GM19099 (cell line): ENCODE measurements around the gene BOD1L1.

Experiments
- POLR2A ChIP-seq: IDR thresholded peaks from 3 replicates; pipeline ENCODE4 v1.6.1; 2011; ENCODE audit warnings: low read depth; ENCODE audit not compliant: insufficient read length; ENCODE audit errors: extremely low read depth

Gene BOD1L1

DNA sequence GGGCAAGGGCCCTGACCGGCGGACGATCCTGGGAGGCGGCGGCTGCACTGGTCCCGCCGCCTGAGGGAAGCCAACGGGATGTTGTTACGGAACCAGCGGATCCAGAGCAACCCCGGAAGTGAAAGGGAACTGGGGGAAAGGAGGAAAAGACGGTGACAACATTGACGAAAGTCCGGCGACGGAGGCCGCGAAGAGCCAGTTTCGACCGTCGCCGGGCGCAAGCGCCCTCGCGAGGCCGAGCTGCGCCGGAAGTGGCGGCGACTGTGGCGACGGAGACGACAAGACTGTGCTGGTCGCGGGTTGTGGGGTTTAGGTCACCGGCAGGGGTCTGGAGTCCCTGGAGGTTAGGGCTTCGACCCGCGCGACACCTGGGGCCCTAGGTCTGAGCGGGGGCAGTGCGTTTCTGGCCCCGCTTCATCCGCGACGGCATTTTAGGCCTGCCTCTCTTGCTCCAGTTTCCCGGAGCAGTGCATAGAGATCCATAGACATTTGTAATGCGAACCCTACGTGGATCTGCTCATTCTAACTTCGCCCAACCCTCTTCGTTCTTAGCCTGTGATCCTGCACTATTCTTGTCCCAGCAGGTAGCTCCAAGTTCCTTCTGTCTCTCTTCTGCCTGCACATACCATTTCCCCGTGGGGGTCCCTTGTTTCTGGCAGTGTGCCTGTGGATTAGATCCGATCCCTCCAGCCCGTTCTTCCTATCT lies at the start of gene BOD1L1:
BOD1L1 (minus strand) TSS at position 120 of the 706 bp plus-strand sequence. CDS start 138 bp downstream, outside the sequence.
- TF ChIP-seq POLR2A, result peak; percentile 94

DNA sequence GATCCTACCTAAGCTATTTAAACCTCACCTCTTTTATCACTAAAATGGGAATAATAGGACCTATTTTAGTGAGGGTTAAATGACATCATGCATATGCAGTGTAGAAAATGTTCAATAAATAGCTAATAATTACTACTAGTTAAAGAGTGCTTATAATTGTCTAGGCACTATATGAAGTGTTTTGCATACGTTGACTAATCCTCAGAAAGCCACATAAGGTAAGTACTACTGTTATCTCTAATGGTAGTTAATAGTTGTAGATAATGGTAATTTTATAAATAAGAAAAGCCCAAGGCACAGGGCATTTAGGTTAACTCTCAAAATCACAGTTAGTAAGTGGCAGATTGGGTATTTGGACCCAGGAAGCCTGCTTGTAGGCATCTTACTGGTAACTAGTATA lies 47.4 kb upstream of the BOD1L1 start:
- no peak for TF ChIP-seq POLR2A

DNA sequence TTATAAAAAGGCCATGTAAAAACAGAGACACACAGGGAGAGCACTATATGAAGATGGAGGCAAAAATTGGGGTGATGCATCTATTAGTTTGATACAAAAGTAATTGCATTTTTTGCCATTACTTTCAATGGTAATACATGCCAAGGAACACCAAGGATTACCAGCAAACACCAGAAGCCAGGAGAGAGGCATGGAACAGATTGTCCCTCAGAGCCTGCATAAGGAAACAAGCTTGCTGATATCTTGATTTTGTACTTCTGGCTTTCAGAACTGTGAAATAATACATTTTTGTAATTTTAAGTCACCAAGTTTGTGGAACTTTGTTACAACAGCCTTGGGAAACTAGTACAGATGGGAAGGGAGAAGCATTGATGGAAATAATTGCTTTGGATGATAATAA lies 45.6 kb upstream of the BOD1L1 start:
- TF ChIP-seq POLR2A, result no peak

DNA sequence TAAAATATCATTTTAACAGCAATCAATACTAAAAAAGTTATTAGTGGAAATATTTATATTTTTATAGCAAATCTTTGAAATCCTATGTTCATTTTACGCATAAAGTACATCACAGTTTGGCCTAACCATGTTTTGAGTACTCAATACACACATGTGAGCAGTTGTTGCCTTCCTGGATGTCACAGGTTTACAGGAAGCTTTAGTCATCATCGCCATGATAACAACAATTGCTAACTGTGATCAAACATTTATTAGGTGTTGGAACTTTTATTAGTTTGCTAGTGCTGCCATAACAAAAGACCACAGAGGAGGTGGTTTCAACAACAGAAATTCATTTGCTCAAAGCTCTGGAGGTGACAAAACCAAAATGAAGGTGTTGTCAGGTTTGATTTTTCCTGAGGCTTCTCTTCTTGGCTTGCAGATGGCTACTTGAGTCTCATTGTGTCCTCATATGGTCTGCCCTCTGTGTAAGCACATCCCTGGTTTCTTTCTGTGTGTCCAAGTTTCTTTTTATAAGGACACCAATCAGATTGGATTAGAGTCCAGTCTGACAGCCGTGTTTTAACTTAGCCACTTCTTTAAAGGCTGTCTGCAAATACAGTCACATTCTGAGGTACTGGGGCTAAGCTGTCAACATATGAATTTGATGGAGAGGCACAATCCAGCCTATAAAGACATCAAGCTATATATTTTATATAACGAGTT lies 43.1 kb upstream of the BOD1L1 start:
- TF ChIP-seq POLR2A, result no peak

DNA sequence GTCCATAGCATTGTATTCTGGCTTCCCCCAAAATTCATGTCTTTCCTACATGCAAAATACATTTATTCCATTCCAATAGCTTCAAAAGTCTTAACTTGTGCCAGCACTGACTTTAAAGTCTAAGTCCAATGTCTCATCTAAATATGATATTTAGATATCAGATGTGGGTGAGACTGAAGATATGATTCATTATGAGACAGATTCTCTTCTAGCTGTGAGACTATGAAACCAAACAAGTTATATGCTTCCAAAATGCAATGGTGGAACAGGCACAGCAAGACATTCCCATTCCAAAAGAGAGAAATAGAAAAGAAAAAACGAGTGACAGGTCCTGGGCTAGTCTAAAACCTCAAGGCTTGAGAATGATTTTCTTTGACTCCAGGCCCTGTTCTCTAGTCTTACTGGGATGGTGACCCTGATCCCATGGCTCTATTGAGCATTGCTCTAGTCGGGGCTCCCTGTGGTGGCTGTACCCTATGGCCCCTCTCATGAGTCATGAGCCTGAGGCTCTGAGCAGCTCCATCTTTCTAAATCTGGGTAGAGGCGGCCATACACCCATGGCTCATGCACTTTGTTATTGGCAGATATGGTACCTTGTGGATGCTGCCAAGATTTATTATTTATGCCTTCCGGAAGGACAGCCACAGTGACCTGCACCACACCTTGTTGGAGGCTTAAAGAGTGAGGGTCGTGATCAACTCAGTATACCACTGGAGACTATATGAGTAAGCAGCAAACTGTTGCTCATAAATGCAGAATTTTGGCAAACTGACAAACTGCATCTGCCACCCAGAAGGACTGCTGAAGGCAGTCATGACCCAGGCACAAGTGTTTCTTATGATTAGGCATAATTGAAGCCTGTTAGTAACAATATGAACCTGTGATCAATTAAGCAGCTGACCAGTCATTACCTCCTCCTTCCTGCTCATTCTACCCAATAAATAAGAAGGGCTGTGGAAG lies 38.5 kb upstream of the BOD1L1 start:
- TF ChIP-seq POLR2A, result no peak

DNA sequence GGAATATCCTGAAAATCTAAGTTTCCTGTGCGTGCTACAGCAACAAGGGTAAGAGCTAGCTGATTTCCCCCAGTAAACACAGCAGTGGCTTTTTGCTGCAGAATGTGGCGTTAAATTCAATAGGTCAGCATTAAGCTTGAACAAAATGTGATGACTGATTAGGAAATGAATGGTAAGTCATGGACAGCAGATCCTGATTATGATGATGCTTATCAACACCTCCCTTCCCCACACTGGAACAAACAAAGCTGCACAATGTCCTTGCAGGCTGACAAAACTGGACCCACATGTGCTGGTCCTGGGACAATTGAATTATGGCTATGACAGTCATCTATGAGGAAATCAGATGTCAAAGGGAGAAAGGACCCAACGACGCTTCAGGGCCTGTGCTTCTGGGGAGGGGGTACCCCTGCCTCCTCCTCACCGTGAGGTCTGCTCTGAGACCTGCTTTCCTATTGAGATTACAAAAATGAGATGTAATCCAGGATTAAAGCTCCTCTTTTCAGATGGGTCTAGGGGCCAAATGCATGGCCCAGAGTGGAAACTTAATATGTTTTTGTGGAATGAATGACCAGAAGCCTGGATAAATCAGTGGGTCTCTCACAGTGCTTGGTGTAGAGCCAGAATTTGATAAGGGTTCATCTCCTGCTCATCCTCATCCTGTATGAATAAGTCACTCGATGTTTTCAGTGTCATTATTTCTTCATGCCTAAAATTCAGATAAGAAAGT lies 32.0 kb upstream of the BOD1L1 start:
- TF ChIP-seq POLR2A, result no peak

DNA sequence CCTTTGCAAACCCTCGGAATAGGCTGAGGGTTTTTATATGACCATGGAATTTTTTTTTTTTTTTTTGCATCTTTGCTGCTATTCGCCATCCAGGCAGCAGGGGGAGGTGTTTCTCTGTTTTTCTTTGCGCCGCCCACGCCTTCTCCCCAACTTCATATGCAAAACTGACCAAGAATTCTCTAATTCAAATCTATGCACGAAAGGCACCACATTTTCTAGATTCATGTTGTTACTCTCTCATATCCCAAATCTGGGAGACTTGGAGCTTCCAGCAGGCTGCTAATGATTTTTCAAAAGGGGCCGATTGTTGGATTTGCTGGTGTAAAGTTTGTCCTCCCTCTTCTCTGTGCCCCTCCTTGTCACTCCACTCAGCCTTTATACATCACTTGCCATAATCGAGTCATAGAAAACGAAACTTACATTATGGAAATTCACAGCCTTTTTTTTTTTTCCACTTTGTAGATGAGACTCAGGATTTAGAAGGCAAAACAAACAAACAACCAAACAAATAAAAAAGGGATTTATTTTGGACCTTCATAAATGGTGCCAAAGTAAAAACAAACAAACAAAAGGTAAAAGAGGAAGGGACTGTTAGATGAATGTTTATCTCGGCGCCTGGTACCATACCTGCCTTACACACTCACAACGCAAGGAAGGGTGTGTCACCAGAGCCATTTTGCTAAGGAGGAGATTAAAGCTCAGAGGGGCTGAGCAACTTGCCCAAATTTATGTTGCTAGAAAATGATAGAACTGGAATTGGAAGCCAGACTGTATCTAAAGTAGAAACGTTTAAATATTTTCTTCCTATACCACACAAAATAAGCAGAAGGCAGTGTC lies 29.3 kb upstream of the BOD1L1 start:
- TF ChIP-seq POLR2A, result no peak

DNA sequence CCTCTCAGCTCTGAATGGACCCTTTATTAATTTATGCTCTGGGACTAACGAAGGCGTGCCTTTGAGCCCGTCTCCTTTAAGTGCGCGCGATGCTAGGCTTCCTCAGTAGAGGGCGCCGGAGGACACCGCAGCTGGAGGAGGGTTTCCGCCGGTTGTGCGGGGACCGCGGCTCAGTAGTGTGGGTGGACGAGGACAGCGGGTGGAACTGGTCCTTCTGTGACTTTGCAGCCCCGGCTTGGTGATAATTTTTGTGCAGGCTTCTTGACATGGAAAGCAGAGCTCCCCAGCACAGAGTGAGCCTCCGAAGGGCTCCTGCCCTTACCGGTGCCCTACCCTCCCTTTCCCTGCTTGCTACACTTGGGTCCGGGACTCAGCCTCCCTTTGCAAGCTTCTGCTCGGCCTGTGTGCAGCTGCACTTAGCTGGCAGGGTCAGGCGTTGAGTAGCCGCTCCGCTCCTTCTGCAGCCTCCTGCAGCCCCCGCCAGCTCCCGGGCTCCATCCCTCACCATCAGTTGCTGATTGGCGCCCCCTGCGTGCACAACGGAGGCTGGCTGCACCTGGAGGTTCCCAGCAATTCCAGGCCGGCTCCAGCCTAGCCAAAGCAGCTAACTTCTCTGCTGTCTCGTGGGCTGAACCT lies 26.8 kb upstream of the BOD1L1 start:
- no peak for TF ChIP-seq POLR2A

DNA sequence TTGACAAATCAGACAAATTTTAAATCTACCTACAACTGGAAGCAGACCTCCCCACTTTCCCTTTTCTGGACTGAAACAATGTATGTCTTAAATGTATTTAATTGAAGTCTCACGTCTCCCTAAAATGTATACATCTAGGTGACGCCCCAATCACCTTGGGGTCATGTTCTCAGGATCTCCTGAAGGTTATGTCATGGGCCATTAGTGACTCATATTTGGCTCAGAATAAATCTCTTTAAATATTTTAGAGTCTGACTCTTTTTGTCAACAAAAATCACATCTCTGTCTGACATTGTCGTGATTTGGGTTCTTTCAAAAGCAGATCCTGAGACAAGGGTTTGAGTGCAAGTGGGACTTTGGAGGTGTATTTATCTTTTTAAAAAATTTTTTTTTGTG lies 26.2 kb upstream of the BOD1L1 start:
- no peak for TF ChIP-seq POLR2A

DNA sequence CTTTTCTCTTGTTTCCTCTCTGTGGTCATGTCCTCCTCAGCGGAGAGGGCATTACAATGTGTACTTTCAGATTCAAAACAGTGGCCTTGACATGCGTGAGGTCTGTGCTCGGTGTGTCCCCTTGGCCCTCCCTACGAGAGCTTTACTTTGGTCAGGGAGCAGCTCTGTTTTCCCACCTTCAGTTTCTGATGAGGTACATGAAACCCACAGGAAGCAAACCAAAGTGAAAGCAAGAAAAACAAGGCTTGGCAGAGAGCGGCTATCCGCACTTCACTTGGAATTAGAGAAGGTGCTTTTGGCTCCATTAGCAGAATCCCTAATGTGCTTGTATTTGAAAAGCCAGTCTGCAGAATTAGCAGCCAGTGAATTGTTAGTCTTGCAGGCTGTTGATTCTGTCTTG lies 19.5 kb upstream of the BOD1L1 start:
- no peak for TF ChIP-seq POLR2A

DNA sequence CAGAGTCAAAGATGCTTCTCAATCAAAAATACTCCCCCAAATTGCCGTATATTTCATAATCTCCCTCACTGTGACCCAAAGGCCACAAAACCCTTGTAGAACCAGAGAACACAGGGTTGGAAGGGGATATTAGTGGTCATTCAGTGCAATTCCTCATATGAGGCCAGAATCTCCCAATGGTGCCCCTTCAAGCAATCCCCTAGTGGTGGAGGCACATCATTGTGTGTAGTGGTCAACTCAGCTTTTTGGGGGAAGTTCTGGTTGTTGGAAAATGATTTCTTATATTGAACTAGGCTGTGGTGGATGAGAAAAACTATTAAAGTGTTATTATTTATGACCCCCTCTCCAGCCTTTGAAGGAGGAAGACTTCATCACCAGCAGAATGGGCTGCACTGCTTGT lies 17.6 kb upstream of the BOD1L1 start:
- TF ChIP-seq POLR2A, result no peak

DNA sequence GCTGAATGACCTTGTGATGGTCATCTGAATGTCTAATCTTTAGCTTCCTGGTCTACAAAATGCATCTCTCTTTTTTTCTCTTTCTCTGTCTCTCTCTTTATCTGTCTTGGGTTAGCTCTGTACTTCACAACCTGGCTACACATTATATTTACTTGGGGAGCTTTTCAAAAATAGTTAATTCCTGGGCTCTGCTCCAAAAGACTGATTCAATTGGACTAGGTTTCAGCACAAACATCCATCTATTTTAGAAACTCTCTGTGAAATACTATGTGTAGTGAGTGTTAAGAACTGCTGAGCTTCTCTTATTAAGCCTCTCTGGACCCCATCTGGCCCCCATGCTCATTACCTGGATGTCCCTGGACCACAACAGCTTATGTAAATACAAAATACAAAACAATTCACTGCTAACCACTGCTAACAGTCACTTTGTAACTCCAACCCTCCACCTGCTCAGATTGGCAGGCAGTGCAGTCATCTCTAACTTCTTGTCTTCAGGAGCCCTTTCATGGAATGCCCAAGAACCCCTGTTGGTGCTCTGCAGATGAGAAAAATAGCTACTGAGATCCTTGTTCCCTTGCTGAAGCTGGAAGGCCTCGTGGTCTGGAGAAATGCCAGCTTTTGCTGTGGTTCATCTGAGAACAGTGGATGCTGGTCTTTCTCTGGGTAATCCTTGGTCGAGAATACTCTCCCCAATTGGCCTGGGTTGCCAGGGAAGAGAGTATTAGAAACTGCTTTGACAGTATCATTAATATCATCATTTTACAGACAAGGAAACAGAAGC lies 14.8 kb upstream of the BOD1L1 start:
- no peak for TF ChIP-seq POLR2A

DNA sequence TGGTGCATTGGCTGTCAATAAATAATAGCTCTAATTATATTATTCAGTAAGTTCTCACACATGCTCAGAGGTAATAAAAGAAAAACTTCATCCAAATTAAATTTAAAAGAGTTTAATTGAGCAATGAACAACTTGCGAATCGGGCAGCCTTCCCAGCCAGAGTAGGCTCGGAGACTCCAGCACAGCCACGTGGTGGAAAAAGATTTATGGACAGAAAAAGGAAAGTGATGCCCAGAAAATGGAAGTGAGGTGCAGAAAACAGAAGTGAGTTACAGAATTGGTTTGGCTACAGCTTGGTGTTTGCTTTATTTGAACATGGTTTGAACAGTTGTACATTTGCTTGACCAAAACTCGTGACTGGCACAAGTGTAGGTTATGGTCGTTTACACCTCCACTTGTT lies 13.6 kb upstream of the BOD1L1 start:
- no peak for TF ChIP-seq POLR2A
